Adipocyte (in vitro differentiated cells): Measurements from ENCODE around the gene CHST11.

Source experiments
- DNase-seq: peaks from one replicate; pipeline ENCODE4 v3.0.0-alpha.2; 2015; ENCODE audit warnings: low read depth
- H3K27me3 ChIP-seq: replicated peaks from 2 replicates; pipeline ENCODE4 v1.7.0; 2013; ENCODE audit warnings: mild to moderate bottlenecking, low read length, moderate library complexity; ENCODE audit not compliant: control insufficient read depth, insufficient read depth
- H3K36me3 ChIP-seq: 2 replicates; pipeline ENCODE4 v1.7.0; 2013; ENCODE audit warnings: low read length, mild to moderate bottlenecking, moderate library complexity; ENCODE audit not compliant: control insufficient read depth, insufficient read depth, severe bottlenecking
- H3K4me1 ChIP-seq: 2 replicates; pipeline ENCODE4 v1.7.0; 2013; ENCODE audit warnings: mild to moderate bottlenecking, low read length, moderate library complexity; ENCODE audit not compliant: control insufficient read depth, insufficient read depth
- H3K4me3 ChIP-seq: 2 replicates; pipeline ENCODE4 v1.7.0; 2013; ENCODE audit warnings: mild to moderate bottlenecking, low read length, moderate library complexity
- H3K9ac ChIP-seq: 2 replicates; pipeline ENCODE4 v1.7.0; 2013; ENCODE audit warnings: mild to moderate bottlenecking, low read length, moderate library complexity
- H3K9me3 ChIP-seq: 2 replicates; pipeline ENCODE4 v1.7.0; 2013; ENCODE audit warnings: mild to moderate bottlenecking, low read length, moderate library complexity; ENCODE audit not compliant: control insufficient read depth

CHST11 gene

GRCh38 chr12:104643093-104643818 is 186.5 kb downstream of the CHST11 start:
- H3K9ac ChIP-seq = no peak overlapping the region
- no peak overlapping the region for H3K4me3 ChIP-seq

GRCh38 chr12:104643819-104644669 is 187.3 kb downstream of the CHST11 start:
- no peaks in the 10 kb centered on the region for H3K9me3 ChIP-seq
- H3K27me3 ChIP-seq = no peaks in the 10 kb centered on the region
- H3K9ac ChIP-seq = no peak overlapping the region
- no peaks in the 10 kb centered on the region for H3K4me1 ChIP-seq
- H3K4me3 ChIP-seq = no peak overlapping the region
- DNase-seq = no peak
- H3K36me3 ChIP-seq = no peaks in the 10 kb centered on the region

More at GRCh38 chr12:104643093-104643818, 186.5 kb downstream of the CHST11 start:
- no peak for DNase-seq
- Histone ChIP-seq H3K27me3 (no peaks in the 10 kb centered on the region), H3K9me3 (no peaks in the 10 kb centered on the region), H3K36me3 (no peaks in the 10 kb centered on the region), H3K4me1 (no peaks in the 10 kb centered on the region)

DNA sequence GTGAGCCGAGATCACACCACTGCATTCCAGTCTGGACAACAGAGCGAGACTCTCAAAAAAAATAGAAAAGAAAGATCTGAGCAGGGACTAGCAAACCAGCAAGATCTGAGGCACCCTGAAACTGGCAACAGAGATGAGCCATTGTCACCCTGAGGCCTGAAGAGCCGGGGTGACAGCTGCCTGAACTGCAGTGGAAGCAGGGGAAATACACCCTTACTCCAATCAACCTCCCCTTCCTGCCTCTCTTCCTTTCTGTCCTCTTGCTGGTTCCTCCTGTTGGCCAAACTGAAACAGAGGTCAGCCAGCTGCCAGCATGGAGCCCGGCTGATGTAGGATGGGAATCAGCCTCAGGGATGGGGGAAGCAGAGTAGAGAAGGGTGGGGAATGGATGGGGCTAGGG is 192.0 kb downstream of the CHST11 start:
- H3K9ac ChIP-seq = no peak overlapping the region
- H3K4me1 ChIP-seq = peaks cover 8% of the 10 kb centered on the region
- H3K9me3 ChIP-seq = no peaks in the 10 kb centered on the region
- H3K36me3 ChIP-seq = no peaks in the 10 kb centered on the region
- no peak overlapping the region for H3K4me3 ChIP-seq
- DNase-seq = no peak
- no peaks in the 10 kb centered on the region for H3K27me3 ChIP-seq

DNA sequence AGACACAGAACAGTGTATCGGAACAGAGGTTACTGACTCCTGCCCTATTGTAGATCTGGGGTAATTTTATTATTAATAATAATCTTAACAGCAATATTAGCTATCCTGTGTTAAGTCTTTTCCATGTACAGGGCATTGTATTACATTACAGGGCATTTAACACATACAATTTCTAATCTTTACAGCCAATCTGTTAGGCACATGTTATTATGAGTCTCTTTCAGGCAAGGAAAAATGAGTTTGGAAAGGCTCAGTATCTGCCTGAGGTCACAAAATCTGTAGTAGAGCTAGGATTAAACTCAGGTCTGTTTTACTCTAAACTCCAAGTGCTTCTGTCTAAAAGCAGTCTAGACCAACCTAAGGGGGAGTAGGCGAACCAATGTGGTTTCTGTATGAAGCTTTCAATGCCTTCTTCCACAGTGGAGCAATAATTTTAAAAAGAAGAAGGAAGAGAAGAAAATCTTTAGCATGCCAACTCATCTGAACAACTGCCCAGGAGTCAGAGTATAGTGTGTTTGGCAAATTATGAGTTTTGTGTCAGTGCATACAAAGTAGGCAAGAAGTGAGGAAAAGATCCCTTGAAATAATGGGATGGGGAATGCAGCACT is 192.6 kb downstream of the CHST11 start:
- Histone ChIP-seq H3K4me3 (no peak overlapping the region), H3K36me3 (no peaks in the 10 kb centered on the region), H3K4me1 (peaks cover 8% of the 10 kb centered on the region), H3K9ac (no peak overlapping the region), H3K9me3 (no peaks in the 10 kb centered on the region), H3K27me3 (no peaks in the 10 kb centered on the region)
- no peak for DNase-seq

- Histone ChIP-seq H3K4me3 (no peak overlapping the region), H3K4me1 (peaks cover 8% of the 10 kb centered on the region), H3K9ac (no peak overlapping the region), H3K9me3 (no peaks in the 10 kb centered on the region), H3K36me3 (no peaks in the 10 kb centered on the region), H3K27me3 (no peaks in the 10 kb centered on the region)
- DNase-seq = peak; percentile 33
Observed at GRCh38 chr12:104649921-104650320, 193.2 kb downstream of the CHST11 start.

DNA sequence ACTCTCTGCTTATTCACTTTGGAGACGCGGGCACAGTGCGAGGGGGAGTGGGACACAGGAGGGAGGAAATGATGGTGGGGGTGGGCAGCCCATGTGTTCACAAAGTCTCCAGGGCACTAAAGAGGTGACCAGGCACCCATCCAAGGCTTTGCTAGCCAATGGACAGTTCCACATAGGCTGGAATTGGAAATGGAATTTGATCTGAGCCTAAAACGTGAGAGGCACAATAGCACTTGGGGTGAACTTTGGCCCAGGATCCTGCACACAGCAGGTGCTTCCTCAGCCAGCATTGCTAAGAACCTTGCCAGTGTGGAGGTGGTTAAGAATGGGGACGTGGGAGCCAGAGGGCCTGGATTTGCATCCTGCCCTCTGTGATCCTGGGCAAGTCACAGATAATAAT is 193.8 kb downstream of the CHST11 start:
- Histone ChIP-seq H3K9ac (no peak overlapping the region), H3K36me3 (no peaks in the 10 kb centered on the region), H3K4me1 (peaks cover 8% of the 10 kb centered on the region), H3K4me3 (no peak overlapping the region), H3K27me3 (no peaks in the 10 kb centered on the region), H3K9me3 (no peaks in the 10 kb centered on the region)
- DNase-seq = no peak

- no peak for DNase-seq
- H3K9me3 ChIP-seq = no peaks in the 10 kb centered on the region
- peaks cover 14% of the 10 kb centered on the region for H3K4me1 ChIP-seq
- no peaks in the 10 kb centered on the region for H3K36me3 ChIP-seq
- H3K27me3 ChIP-seq = no peaks in the 10 kb centered on the region
- H3K9ac ChIP-seq = no peak overlapping the region
- H3K4me3 ChIP-seq = no peak overlapping the region
Observed at GRCh38 chr12:104651811-104652210, 195.1 kb downstream of the CHST11 start.

DNA sequence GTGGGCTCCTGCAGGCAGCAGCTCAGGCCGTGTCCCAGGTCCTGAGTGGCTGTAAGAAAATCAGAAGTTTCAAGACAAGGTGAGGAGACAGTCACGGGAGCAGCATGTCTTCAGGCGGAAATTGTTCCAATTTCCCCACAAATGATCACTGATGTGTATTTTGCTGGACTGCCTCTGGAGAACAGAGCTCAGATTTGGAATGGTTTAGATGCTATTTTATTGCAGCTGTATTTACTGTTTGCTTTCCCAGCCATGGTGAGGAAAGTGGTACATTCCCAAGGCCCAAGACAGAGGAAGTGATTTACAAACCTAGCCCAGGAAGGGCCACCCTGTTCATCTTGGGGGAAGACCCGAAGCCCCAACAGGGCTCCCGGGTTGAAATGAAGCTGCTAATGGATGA is 195.6 kb downstream of the CHST11 start:
- no peak for DNase-seq
- Histone ChIP-seq H3K36me3 (no peaks in the 10 kb centered on the region), H3K9me3 (no peaks in the 10 kb centered on the region), H3K9ac (no peak overlapping the region), H3K4me3 (no peak overlapping the region), H3K27me3 (no peaks in the 10 kb centered on the region), H3K4me1 (peaks cover 18% of the 10 kb centered on the region)

DNA sequence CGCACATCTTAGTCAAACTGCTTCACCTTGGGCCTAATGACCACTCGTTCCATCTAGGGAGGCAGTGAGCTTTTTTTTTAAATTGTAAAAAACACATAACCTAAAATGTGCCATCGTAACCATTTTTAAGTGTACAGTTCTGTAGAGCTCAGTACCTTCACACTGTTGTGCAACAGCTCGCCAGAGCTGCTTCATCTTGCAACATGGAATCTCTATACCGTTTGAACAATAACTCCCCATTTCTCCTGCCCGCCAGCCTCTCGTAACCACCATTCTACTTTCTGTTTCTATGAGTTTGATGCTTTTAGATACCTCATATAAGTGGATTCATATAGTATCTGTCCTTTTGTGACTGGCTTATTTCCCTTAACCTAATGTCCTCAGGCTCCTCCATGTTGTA is 196.2 kb downstream of the CHST11 start:
- Histone ChIP-seq H3K27me3 (no peaks in the 10 kb centered on the region), H3K4me1 (peaks cover 24% of the 10 kb centered on the region), H3K36me3 (no peaks in the 10 kb centered on the region), H3K9me3 (no peaks in the 10 kb centered on the region), H3K4me3 (no peak overlapping the region), H3K9ac (no peak overlapping the region)
- DNase-seq = no peak

DNA sequence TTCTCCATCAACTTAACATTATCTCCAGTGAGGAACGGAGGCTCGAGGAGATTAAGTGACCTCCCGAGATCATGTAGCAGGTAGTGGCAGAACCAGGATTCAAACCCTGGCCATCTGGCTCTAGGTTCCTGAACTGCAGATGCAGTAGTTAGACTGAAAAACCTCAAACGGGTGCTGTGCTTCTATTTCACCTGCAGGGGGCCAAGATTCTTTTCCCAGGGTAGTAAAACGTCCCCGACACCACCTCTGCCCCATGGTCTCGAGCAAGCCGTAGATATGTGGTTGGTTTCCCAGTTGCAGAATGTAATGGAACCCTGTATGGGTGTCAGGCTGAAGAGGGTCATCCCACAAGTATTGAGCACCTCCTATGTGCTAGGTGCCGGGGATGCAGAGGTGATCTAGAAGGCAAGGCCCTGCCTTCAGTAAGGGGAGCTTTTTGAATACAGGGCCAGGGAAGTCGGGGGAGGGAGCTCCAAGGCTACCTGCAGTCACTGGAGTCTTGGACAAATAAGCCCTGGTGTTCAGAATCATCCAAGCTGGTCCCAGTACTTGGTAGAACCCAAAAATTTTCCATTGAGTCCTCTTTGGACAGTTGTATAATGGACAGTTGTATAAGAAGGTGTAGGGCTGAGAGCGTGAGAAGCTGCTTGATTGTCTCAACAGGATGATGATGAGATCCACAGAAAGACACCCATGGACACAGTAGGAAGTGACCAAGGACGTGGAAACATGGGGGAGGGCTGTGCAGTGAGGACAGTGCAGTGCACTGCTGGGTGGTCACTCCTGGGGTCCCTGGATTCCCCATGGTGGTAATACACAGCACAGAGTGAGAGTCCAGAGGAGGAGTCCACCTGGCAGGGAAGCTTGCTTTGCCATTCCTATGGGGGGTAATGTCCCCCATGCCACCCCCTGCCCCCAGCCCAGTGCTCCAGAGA is 197.2 kb downstream of the CHST11 start:
- Histone ChIP-seq H3K36me3 (no peaks in the 10 kb centered on the region), H3K9ac (no peak overlapping the region), H3K4me3 (no peak overlapping the region), H3K9me3 (no peaks in the 10 kb centered on the region), H3K4me1 (peaks cover 24% of the 10 kb centered on the region), H3K27me3 (no peaks in the 10 kb centered on the region)
- no peak for DNase-seq
